Sigmoid colon (tissue), 4 donors: ENCODE data around the gene SNRNP200.

Experiments
- POLR2AphosphoS5 ChIP-seq, 4 donors: sonication (generic); formaldehyde crosslinking; IDR thresholded peaks; one replicate each; pipeline ENCODE4 v1.6.1; 2017; ENCODE audit warnings: antibody characterized with exemption in 4 of 4
- TF ChIP-seq, protein P1 (sequence below), 4 experiments: fragments of 450-650 bp in 3 of 4; fragments of 200-600 bp in 1 of 4; IDR thresholded peaks; one replicate each; pipeline ENCODE4 v1.5.1; 2016 to 2019; ENCODE audit warnings: antibody characterized with exemption in 4 of 4, mild to moderate bottlenecking in 3 of 4, moderate library complexity in 2 of 4

DNA sequence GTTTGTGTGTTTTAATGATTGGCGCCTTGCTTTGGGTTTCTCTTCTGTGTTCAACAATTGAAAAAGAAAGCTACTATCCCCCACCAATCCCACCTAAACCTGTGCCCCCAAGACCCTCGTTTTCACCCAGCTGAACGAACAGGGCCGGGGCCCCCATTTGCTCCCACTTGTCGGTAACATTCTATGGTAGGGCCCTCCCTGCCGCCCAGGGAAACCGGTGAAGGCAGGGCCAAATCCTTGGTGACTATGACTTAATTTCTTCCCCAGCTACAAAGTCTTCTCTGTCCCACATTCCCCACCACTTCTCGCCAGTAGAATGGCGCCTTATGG, 598 bp upstream of the SNRNP200 start:
- TF ChIP-seq, protein P1, sequence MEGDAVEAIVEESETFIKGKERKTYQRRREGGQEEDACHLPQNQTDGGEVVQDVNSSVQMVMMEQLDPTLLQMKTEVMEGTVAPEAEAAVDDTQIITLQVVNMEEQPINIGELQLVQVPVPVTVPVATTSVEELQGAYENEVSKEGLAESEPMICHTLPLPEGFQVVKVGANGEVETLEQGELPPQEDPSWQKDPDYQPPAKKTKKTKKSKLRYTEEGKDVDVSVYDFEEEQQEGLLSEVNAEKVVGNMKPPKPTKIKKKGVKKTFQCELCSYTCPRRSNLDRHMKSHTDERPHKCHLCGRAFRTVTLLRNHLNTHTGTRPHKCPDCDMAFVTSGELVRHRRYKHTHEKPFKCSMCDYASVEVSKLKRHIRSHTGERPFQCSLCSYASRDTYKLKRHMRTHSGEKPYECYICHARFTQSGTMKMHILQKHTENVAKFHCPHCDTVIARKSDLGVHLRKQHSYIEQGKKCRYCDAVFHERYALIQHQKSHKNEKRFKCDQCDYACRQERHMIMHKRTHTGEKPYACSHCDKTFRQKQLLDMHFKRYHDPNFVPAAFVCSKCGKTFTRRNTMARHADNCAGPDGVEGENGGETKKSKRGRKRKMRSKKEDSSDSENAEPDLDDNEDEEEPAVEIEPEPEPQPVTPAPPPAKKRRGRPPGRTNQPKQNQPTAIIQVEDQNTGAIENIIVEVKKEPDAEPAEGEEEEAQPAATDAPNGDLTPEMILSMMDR (IDR thresholded peaks at IDR 0.05), result no peak
- no peak for TF ChIP-seq POLR2AphosphoS5 (IDR thresholded peaks at IDR 0.05)
